Epidermal melanocyte (primary cell): ENCODE results near the gene IGSF22.

Experiments
- DNase-seq: peaks from one replicate; pipeline ENCODE4 v3.0.0; 2011; ENCODE audit warnings: low spot score; ENCODE audit not compliant: insufficient read length

Gene IGSF22

GRCh38 chr11:18714443-18714780 lies 11.6 kb downstream of the IGSF22 start:
- no peak for DNase-seq

GRCh38 chr11:18713646-18714442 lies 12.1 kb downstream of the IGSF22 start:
- no peak for DNase-seq

GRCh38 chr11:18710545-18710944 lies 15.4 kb downstream of the IGSF22 start:
- DNase-seq: no peak

- no peak for DNase-seq
Observed at GRCh38 chr11:18709414-18709813, 16.6 kb downstream of the IGSF22 start.

GRCh38 chr11:18707811-18708340 lies 18.1 kb downstream of the IGSF22 start:
- no peak for DNase-seq

- peak; percentile 74 for DNase-seq
Observed at GRCh38 chr11:18706330-18707243, 19.4 kb downstream of the IGSF22 start.

GRCh38 chr11:18705651-18706281 lies 20.2 kb downstream of the IGSF22 start:
- DNase-seq: no peak

GRCh38 chr11:18704698-18705097 lies 21.3 kb downstream of the IGSF22 start:
- DNase-seq: no peak

- DNase-seq: no peak
Observed at GRCh38 chr11:18704045-18704645, 21.8 kb downstream of the IGSF22 start.

- no peak for DNase-seq
Observed at GRCh38 chr11:18703001-18703763, 22.8 kb downstream of the IGSF22 start.

GRCh38 chr11:18701614-18702216 lies 24.3 kb downstream of the IGSF22 start:
- no peak for DNase-seq

- DNase-seq: no peak
Observed at GRCh38 chr11:18700872-18701271, 25.1 kb downstream of the IGSF22 start.

- no peak for DNase-seq
Observed at GRCh38 chr11:18700375-18700774, 25.6 kb downstream of the IGSF22 start.

GRCh38 chr11:18699848-18700261 lies 26.1 kb downstream of the IGSF22 start:
- no peak for DNase-seq

GRCh38 chr11:18699269-18699596 lies 26.8 kb downstream of the IGSF22 start:
- DNase-seq: no peak

- peak; percentile 79 for DNase-seq
Observed at GRCh38 chr11:18698341-18699268, 27.4 kb downstream of the IGSF22 start, which contains the start of gene TMEM86A. Gene TMEM86A (plus strand): TSS chr11:18698779. CDS start chr11:18698887, 108 bp downstream.

- DNase-seq: no peak
Observed at GRCh38 chr11:18697576-18697975, 28.4 kb downstream of the IGSF22 start.

- DNase-seq: no peak
Observed at GRCh38 chr11:18696638-18697225, 29.3 kb downstream of the IGSF22 start.
